Skeletal muscle cell (primary cell): ENCODE measurements around the gene KRT76.

Experiments
- DNase-seq: peaks from one replicate; pipeline ENCODE4 v3.0.0-alpha.2; 2010; ENCODE audit warnings: low read depth
- H3K4me3 ChIP-seq: 2 replicates; pipeline ENCODE4 v1.5.1; 2011; ENCODE audit warnings: low read depth, mild to moderate bottlenecking, control low read depth, low read length, moderate library complexity

Gene KRT76

DNA sequence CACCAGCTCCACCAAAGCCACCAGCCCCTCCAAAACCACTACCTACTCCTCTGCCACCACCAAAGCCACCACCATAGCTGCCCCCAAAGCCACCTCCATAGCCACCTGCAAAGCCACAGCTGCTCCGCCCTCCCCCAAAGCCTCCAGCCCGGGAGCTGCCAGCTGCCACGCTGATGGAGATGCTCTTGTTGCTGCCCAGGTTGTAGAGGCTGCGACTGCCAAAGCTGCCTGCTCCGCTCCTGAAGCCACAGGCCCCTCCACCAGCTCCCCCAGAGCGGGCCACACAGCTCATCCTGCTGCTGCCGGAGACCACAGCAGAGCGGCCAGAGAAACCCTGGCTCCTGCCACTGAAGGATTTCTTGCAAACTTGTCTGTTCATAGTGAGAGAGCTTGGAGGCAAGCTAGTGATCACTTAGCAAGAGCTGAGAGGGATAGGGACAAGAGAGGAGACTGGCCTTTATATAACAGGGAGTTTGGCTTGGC is at the start of gene KRT76:
Gene KRT76, minus strand, starts transcription at position 433 of the 483 bp plus-strand sequence. Its CDS starts 54 bp downstream, at position 379.
- H3K4me3 ChIP-seq: no peak within 1 kb of the TSS
- no peak for DNase-seq

DNA sequence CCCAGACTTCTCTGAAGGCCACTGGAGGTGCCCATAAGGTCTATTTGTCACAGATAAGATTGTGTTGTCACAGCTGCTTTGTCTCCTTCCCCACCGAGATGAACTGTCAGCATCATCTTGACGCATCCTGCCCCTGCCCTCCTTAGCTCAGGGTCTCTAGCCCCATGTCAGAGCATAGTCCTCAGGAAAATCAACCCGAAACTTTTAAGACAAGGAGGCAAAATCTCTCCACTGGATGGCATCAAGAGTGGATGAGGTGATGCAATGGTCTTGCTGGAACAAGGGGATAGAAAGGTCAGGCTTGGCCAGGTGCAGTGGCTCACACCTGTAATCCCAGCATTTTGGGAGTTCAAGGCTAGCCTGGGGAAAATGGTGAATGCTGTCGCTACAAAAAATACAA is 48.8 kb upstream of the KRT76 start:
- no peak overlapping the region for H3K4me3 ChIP-seq
- no peak for DNase-seq

DNA sequence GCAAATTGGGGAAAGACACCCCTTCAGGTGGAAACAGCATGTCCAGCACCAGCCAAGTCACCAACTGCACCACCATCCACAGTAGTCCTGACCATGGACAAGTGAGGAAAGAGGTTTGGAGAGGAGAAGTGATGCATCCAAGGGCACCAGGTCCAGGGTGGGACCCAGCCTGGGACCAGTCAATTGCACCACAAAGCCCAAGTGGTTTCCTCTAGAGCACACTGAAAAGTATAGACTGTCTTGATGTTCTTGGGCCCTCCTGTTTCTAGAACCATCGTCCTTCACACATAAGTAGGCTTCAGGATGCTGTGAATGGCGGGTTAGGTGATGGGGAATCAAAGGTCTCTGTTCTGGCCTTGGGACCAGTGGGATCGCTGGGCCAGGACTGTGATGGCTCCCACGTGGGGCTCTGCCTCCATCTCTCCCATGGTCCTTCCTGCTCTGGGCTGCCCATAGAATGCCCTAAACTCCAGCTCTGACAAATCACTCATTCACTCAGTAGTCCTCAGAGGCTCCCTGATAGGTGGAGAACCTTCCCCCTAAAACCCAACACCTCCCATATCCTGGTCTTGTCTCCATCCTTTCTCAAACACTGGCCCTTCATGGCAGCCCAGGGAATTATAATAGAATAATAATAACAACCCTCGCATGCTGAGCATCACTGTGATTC is 47.7 kb upstream of the KRT76 start:
- no peak overlapping the region for H3K4me3 ChIP-seq
- no peak for DNase-seq

DNA sequence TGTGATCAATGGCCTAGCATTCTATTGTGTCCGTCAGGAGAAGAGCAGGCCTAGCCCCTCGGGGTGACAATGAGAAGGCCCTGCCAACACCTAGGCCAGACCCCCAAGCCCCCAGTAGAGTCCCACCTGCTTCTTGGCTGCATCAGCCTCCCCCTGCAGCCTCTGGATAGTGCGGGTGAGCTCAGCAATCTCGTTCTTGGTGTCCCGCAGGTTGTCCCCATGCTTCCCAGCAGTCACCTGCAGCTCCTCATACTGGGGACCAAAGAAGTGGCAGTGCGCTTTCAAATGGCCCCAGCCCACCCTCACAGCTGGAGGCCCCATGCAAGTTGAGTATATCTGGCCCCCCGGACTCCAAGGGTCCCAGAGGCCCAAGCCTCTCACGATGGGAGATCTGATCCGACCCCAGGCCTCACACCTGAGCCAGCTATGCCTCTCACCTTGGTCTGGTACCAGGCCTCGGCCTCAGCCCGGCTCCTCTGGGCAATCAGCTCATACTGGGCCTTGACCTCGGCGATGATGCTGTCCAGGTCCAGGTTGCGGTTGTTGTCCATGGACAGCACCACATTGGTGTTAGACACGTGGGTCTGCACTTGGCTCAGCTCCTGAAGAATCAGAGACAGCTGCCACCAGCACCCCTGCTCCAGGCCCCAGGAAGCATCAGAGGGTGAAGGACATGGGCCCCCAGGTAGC is 46.8 kb upstream of the KRT76 start:
- no peak overlapping the region for H3K4me3 ChIP-seq
- no peak for DNase-seq

DNA sequence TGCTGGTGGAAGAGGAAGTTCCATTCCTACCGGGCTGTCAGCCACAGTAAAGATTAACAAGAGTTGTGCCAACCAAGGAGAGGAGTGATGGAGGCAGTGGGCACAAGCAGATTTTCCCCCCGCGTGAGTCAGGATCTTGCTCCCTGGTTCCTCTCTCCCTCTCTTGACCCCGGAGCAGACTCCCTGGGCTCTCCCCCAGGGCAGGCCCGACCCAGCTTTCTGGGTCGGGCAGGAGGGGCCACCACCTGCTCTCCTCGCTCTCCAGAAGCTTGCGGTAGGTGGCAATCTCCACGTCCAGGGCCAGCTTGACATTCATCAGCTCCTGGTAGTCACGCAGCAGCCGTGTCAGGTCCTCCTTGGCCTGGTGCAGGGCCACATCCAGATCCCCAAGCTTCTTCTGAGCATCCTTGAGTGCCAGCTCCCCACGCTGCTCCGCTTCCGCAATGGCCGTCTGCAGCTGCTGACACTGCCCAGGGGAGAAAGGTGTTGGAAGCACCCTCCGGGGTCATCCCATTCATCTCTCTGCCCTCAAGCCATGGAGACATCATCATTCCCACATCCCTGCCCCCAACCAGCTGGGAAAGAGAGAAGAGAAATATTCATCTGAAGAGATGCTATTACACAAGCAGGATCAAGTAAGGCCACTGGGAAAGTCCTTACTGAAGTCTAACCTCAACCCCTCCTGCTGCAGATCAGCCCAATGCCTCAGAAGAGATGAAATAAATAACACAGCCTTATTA is 45.8 kb upstream of the KRT76 start:
- no peak overlapping the region for H3K4me3 ChIP-seq
- DNase-seq: no peak

DNA sequence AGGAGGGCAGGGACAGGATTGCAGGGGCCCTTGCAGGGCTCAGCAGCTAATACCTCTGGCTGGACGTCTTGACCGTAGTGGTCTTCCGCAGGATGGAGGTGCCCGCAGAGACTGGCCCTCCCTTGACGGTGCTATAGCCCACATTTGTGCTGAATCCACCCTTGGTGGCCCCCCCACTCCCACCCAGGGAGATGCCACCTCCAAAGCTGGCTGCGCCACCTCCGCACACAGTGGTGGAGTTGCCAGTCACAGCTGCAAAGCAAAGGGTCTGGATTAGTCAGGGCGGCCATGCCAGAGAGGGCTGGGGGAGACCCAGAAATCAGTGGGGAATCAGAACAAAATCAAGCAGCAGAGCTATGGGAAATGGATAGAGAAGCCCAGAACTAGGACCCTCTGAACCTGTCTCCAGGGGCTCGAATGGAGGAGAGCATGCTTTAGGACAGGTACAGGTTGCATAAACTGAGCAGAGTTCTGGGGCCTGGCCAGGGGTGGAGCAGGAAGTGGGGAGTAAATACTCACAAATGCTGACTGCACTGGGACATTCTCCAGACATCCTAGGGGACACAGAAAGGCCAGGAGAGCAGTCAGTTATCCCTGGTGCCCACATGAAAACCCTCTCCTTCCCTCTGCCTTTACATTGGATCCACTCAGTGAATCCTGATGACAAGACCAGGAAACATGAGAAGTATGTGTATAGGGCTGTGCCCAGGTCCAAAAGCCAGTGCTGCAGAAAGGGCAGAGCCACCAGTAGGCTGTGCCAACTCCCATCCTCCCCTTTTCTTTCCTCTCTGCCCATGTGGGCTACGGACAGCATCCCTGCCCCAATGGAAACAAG is 44.9 kb upstream of the KRT76 start:
- DNase-seq: no peak
- H3K4me3 ChIP-seq: no peak overlapping the region

DNA sequence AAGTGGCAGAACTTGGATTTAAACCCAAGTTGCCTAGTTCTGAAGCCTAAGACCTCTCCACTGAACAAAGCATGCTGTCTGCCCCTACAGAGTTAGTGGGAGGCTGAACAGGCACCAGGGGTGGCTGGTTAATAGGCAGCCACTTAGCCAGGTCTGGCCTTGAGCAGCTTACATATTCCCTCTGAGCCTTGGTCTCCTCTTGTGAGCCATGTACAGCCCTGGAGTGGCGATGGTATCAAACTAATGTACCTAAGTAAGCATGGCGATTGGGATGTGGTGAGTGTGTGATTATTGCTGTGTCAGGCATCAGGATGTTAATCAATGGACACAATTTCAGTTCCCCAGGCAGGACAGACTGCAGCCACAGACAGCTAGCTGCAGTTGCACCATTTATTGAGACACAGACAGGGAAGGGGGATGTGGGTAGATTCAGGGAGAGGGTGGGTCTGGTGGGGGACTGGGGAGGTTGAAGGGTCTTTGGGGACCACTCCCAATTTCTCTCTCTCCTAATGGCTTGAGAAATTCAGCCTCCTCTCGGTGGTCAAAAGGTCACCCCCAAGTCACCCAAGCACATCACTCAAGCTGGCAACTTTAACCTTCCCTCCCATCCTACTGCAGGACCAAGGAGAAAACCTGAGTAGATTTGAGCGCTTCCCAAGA is 44.1 kb upstream of the KRT76 start:
- no peak for DNase-seq
- no peak overlapping the region for H3K4me3 ChIP-seq

DNA sequence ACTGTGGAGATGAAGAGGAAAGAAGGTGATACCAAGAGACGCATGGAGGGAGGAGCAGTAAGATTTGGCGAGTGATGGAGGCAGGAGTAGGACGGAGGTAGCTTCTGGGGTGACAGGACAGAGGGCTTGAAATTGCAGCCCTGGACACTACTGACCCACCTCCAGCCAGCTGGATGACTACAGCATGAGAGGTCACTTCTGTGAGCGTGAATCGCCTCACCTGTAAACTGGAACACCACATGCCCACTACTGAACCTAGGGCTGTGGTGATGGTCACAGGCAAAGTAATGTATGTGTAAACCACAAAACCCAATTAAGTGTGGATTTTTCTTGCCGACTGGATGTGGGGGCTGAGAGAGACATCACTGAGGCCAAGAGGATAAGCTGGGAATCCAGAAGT is 43.4 kb upstream of the KRT76 start:
- H3K4me3 ChIP-seq: no peak overlapping the region
- no peak for DNase-seq

DNA sequence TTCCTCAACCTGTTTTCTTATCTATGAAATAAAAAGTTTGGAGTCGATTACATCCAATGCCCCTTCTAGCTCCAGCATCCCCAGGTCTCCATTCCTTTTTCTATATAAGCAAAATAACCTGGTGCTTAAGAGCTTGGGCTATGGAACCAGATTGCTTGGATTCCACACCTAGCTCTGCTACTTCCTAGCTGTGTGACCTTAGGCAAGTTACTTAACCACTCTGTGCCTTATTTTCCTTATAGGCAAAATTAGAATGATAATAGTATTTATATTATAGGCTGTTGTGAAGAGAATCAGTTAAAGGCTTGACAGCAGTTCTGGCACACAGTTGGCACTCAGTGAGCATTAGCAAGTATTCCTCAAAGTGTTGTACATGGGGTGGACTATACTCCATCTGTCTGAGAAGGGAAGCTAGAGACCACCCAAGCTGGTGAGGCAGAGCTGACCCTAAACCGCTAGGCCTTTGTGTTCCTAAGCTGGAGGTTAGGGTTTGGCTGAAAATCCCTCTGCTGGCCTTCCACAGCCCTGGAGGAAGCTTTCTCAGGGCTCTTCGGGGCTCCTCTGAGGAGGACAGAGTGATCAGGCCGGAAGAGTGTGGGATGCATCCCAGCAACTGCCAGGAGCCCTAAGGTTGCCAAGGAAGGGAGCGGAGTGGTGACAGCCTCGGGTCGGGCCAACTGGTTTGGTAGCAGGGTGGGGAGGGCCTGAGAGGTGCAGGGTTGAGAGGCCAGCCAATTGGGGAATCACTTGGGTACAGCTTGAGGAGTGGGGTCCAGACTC is 42.8 kb upstream of the KRT76 start:
- no peak overlapping the region for H3K4me3 ChIP-seq
- no peak for DNase-seq

DNA sequence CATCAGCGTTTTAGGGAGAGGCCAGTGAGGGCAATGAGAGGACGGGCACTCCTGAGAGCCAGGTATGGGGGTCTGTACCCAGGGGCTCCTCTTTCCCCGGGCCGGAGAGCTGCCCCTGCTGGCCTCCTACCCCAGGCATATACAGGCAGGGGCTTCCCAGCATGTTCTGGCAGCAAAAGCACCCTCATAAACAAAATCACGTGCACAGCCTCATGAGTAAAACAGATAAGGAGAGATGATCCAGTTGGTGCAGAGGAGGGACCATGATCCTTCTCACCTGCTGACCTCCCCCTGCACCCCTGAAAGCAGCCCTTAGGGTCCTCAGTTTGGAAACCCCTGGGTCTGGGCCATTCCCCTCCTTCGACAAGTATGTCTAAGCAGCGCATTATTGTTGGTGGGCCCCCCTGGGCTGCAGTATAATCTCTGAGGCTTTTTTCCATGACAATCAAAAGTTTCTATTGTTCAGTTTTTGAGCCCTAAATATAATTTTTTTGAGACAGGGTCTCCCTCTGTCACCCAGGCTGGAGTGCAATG is 41.8 kb upstream of the KRT76 start:
- DNase-seq: no peak
- H3K4me3 ChIP-seq: no peak overlapping the region

DNA sequence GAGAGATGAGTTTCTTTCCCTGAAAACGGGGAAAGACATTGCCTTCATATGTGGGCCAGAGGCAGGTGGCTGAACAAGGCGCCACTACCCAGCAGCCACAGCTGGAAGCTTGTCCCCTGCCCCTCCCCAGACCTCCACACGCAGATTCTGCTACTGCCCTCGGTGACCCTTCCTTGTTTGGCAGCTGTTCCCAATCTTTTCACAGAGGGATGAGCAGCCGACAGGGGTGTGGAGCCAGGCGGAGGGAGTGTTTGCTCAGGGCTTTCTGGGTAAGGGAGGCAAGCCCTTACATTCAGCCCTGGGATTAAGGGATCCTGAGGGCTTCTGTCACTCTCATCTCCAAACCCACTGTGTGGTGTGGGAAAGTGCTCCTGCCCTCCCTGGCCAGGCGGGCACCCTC is 41.2 kb upstream of the KRT76 start:
- no peak for DNase-seq
- no peak overlapping the region for H3K4me3 ChIP-seq

DNA sequence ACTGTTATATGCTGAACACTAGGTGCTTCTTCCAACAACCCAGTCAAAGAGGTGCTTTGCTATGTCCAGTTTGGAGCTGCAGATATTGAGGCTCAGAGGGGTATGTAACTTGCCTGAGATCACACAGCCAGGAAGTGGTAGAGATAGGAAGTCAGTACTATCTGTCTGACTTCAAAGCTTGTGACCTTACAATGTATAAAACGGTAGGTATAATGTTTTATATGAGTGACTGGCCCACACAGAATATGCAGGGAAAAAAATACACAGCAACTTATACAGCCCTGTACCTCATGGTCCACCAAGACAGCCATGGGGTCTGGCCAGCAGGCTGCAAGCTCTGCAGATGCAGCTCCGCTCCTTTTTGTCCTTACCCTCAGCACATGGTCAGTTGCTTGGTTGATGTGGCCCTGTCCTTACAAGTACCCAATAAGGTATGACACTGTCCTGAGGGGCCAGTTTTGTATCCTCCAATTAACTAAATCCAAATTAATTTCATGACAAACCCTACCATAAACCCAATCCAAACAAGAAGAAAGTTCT is 40.6 kb upstream of the KRT76 start:
- H3K4me3 ChIP-seq: no peak overlapping the region
- no peak for DNase-seq

DNA sequence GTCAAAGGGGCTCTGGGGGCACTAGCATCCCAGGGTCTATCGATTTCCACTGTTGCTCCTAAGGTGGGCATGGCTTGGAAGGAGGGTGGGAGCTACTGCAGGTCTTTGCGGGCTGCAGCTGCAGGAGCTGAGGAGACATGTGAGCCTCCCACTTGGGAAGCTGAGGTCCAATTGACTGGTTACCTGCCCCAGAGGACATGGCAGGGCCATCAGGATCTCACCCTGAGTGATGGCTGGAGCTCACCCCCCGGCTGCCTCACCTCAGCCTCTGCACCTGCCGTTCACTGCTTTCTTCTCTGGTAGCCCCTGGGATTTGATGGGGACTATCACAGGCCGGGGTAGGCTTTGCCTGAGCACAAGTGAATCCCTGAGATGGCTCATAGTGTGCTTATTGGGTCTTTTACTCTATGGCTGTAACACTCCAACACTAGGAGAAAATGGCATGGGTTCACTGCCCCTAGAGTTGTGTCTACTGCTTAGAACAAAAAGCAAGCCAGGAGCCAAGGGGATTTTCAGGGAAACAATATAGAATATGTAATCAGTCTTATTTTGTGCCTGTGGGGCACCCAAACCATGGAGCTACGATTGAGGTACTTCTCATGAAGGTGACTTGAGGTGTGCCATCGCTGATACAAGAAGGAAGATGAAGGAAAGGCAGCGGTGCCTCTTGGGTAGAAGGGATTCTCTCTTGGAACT is 40.0 kb upstream of the KRT76 start:
- DNase-seq: no peak
- no peak overlapping the region for H3K4me3 ChIP-seq

DNA sequence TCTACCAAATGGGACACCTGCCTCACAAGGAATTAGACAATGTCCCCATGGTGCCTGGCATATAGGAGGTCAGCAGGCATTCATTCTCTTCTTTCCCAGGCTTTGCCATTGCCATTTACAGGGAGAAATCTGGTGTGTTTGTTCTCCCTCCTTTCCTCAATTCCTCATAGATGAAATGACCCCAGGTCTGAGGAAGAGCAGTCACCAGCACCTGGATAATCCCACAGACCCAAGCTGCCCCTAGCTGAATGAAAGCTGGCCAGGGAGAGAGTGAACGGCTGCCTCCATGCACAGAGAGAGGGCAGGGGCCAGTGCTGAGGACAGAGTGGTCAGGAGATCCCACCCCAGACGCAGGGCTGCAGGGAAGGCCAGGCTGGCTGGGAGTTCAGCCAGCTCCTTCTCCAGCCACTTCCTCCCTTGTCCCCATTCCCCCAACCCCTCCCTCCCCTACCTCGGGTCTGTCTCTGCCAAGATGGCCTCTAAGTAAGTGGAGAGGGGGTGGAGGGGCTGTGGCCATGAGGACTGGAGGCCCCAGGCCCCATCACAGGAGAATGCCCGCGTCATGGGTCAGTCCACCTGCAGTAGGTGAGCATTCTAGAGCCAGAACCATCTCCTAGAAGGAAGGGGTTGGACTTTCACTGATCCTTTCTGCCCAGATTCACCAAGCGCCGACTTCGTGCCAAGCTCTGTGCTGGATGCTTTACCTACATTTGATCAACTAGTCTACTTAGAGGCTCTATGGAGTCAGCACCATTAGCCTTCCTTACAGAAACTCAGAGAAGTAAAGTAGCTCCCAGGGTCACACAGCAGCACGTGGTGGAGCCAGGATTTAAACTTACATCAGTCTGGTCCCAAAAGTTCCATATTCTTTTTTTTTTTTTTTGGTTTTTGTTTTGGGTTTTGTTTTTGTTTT is 38.8 kb upstream of the KRT76 start:
- H3K4me3 ChIP-seq: no peak overlapping the region
- no peak for DNase-seq

DNA sequence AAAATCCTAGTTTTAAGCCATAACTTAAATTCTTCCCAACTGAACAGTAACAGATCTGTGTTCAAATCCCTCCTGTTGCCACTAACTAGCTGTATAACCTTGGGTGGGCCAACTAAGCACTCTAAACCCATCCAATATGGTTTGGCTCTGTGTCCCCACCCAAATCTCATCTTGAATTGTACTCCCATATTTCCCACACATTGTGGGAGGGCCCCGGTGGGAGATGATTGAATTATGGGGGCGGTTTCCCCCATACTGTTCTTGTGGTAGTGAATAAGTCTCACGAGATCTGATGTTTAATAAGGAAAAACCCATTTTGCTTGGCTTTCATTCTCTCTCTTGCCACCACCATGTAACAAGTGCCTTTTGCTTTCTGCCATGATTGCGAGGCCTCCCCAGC is 38.0 kb upstream of the KRT76 start:
- no peak for DNase-seq
- no peak overlapping the region for H3K4me3 ChIP-seq

DNA sequence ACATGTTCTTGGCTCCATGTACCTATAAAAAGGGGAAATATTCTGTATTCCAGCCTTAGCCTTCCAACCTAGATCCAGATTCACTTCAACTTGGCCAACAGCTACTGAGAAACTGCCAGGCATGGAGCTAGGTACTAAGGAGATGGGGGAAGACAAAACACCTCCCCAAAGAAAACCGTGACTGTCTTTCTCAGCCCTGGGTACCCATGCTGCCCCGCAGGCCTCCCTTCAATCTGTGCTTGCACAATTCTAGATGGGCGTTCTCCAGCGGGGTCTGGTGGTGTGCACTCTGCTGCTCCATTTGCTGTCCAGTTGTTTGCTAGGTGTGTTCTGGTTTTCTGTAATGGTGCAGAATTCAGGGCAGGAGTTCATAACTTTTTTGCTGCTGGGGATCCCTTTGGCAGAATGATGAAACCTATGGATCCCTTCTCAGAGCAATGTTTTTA is 37.6 kb upstream of the KRT76 start:
- DNase-seq: no peak
- H3K4me3 ChIP-seq: no peak overlapping the region
